Gastroesophageal sphincter (tissue), 4 donors: ENCODE data around the gene TCF4. TPM values are rescaled to one million over a fixed set of nuclear protein-coding genes. Genes with fewer than 3 reads are reported as not detected.

Experiments used
- ATAC-seq: fragments of 150-250 bp; one replicate; pipeline ENCODE4 v1.9.1; 2016; ENCODE audit warnings: mild to moderate bottlenecking, moderate library complexity
- H3K27ac ChIP-seq, 4 donors: fragments of 200-600 bp; sonication (generic) in 3 of 4; 1 replicate in 3 of 4; 2 replicates in 1 of 4; pipeline ENCODE4 v1.5.1; 2016 to 2019
- H3K27me3 ChIP-seq: fragments of 200-600 bp; sonication (generic); one replicate; pipeline ENCODE4 v1.5.1; 2019
- H3K36me3 ChIP-seq, 2 donors: fragments of 200-600 bp; sonication (generic); one replicate each; pipeline ENCODE4 v1.5.1; 2019; ENCODE audit warnings: control low read depth in 1 of 2
- H3K4me1 ChIP-seq, 3 donors: fragments of 200-600 bp; sonication (generic); 1 replicate in 2 of 3; 2 replicates in 1 of 3; pipeline ENCODE4 v1.5.1; 2016 to 2019; ENCODE audit warnings: control low read depth in 2 of 3
- H3K4me3 ChIP-seq, 2 donors: fragments of 200-600 bp; sonication (generic); one replicate each; pipeline ENCODE4 v1.5.1; 2019; ENCODE audit warnings: mild to moderate bottlenecking in 1 of 2, moderate library complexity in 1 of 2
- H3K9me3 ChIP-seq, 3 donors: fragments of 200-600 bp; sonication (generic); one replicate each; pipeline ENCODE4 v1.5.1; 2017 to 2019; ENCODE audit warnings: control low read depth in 2 of 3
- CTCF ChIP-seq, 4 experiments: fragments of 200-600 bp in 2 of 4; fragments of 450-650 bp in 2 of 4; sonication (generic) in 1 of 4; IDR thresholded peaks; one replicate each; pipeline ENCODE4 v1.5.1; 2017 to 2019; ENCODE audit warnings: antibody characterized with exemption in 4 of 4, mild to moderate bottlenecking in 2 of 4, moderate library complexity in 2 of 4
- EP300 ChIP-seq: sonication (generic); formaldehyde crosslinking; IDR thresholded peaks from one replicate; pipeline ENCODE4 v1.6.1; 2017; ENCODE audit warnings: antibody characterized with exemption, mild to moderate bottlenecking
- POLR2A ChIP-seq, 2 donors: fragments of 450-650 bp; IDR thresholded peaks; one replicate each; pipeline ENCODE4 v1.6.1; 2017; ENCODE audit warnings: antibody characterized with exemption in 2 of 2, mild to moderate bottlenecking in 2 of 2, moderate library complexity in 1 of 2
- POLR2AphosphoS5 ChIP-seq: sonication (generic); formaldehyde crosslinking; IDR thresholded peaks from one replicate; pipeline ENCODE4 v1.6.1; 2017; ENCODE audit warnings: antibody characterized with exemption
- WGBS, 2 donors: methylation state at CpG; one replicate each; pipeline ENCODE4 v1.1.5; 2018; ENCODE audit warnings: low coverage in 1 of 2; 5-methylcytosine and 5-hydroxymethylcytosine counted together
- total RNA-seq, 4 donors: library from RNA; depleted of rRNA; stranded (reverse); fragments of >200 nt; gene quantifications; one replicate each; pipeline ENCODE4 v1.1.0, GENCODE V29; 2016

Gene TCF4
- total RNA-seq, 4 donors from 2014 or later = 64.1 to 87.6 (median 76.2) TPM

GRCh38 chr18:55275039-55275901 lies 312.7 kb downstream of the TCF4 start:
- peaks cover 0 to 46% of the 10 kb centered on the region in 2 donors for H3K36me3 ChIP-seq
- H3K9me3 ChIP-seq = no peaks in the 10 kb centered on the region
- WGBS, 2 donors = 63 to 75% methylated on average over 5 of the region's 5 CpGs
- H3K4me3 ChIP-seq = no peak overlapping the region
- no peaks in the 10 kb centered on the region for H3K27me3 ChIP-seq
- H3K27ac ChIP-seq = no peak overlapping the region
- ATAC-seq = peak; percentile 49
- TF ChIP-seq CTCF (IDR thresholded peaks at IDR 0.05) = no peak
- no peak for TF ChIP-seq POLR2A (IDR thresholded peaks at IDR 0.05)
- no peak for TF ChIP-seq EP300
- TF ChIP-seq POLR2AphosphoS5 = no peak
- H3K4me1 ChIP-seq = peaks cover 0 to 11% (median 0%) of the 10 kb centered on the region in 3 donors

GRCh38 chr18:55272510-55273243 lies 315.3 kb downstream of the TCF4 start:
- peak; percentile 65 for ATAC-seq

GRCh38 chr18:55269622-55270021 lies 318.4 kb downstream of the TCF4 start:
- H3K4me1 ChIP-seq = peaks cover 0 to 36% (median 0%) of the 10 kb centered on the region in 3 donors
- ATAC-seq = no peak
- no peak overlapping the region for H3K4me3 ChIP-seq
- no peaks in the 10 kb centered on the region for H3K9me3 ChIP-seq
- WGBS, 2 donors = 85 to 90% methylated on average over 5 of the region's 5 CpGs
- H3K27ac ChIP-seq = no peak overlapping the region
- no peak for TF ChIP-seq CTCF (IDR thresholded peaks at IDR 0.05)
- TF ChIP-seq POLR2A (IDR thresholded peaks at IDR 0.05) = no peak
- no peak for TF ChIP-seq EP300
- no peak for TF ChIP-seq POLR2AphosphoS5
- H3K36me3 ChIP-seq = peaks cover 0 to 61% of the 10 kb centered on the region in 2 donors
- H3K27me3 ChIP-seq = no peaks in the 10 kb centered on the region

More at GRCh38 chr18:55272510-55273243, 315.3 kb downstream of the TCF4 start:
- peaks cover 0 to 22% (median 0%) of the 10 kb centered on the region in 3 donors for H3K4me1 ChIP-seq
- no peaks in the 10 kb centered on the region for H3K27me3 ChIP-seq
- peaks cover 0 to 54% of the 10 kb centered on the region in 2 donors for H3K36me3 ChIP-seq
- no peaks in the 10 kb centered on the region for H3K9me3 ChIP-seq
- no peak overlapping the region for H3K4me3 ChIP-seq
- no peak for TF ChIP-seq POLR2A (IDR thresholded peaks at IDR 0.05)
- TF ChIP-seq EP300 = no peak
- TF ChIP-seq CTCF (IDR thresholded peaks at IDR 0.05) = no peak
- no peak for TF ChIP-seq POLR2AphosphoS5
- 66 to 78% methylated on average over 7 of the region's 7 CpGs for WGBS, 2 donors
- H3K27ac ChIP-seq = peak overlapping the region in 3 of 4 donors; percentile 13 to 35 (median 28)

- peaks cover 0 to 44% (median 0%) of the 10 kb centered on the region in 3 donors for H3K4me1 ChIP-seq
- no peaks in the 10 kb centered on the region for H3K9me3 ChIP-seq
- peaks cover 0 to 52% of the 10 kb centered on the region in 2 donors for H3K36me3 ChIP-seq
- peak overlapping the region in 1 of 4 donors; percentile 11 for H3K27ac ChIP-seq
- no peak for ATAC-seq
- no peaks in the 10 kb centered on the region for H3K27me3 ChIP-seq
- H3K4me3 ChIP-seq = no peak overlapping the region
- 97 to 100% methylated on average over 1 to 5 of the region's 5 CpGs for WGBS, 2 donors
- TF ChIP-seq POLR2AphosphoS5 (no peak), CTCF (IDR thresholded peaks at IDR 0.05) (no peak), EP300 (no peak), POLR2A (IDR thresholded peaks at IDR 0.05) (no peak)
Observed at GRCh38 chr18:55268628-55269275, 319.2 kb downstream of the TCF4 start.
